Measurements from ENCODE around the gene CHRNA10.

CHRNA10 gene

DNA sequence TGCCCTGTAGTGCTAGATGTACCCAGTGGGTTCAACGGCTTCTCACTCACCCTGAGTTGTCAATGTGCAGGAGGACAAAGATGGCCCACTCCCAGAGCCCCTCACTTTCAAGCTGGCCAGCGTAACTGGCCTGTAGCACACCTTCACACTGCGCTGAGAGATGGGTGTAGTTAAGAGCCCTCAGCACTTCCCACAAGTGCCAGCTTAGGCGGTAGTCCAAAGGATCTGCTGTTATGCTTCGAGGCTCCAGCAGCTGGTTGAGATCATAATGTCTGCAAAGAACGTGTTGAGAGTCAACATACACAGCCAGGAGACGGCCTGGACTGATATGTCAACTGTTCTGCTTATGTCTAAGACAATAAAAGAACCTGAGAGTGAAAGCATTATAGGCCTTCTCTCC lies 14.7 kb upstream of the CHRNA10 start:
- Histone ChIP-seq H3K4me3 (ENCODE audit: low read depth, low read length, poor library complexity, severe bottlenecking) (no peak overlapping the region), H4K20me1 (ENCODE audit: insufficient read depth, low read length) (no peaks in the 10 kb centered on the region), H3K27me3 (ENCODE audit: insufficient read depth, low read length) (no peaks in the 10 kb centered on the region), H3K4me1 (ENCODE audit: insufficient read depth, low read length, severe bottlenecking) (no peaks in the 10 kb centered on the region), H3K9me3 (ENCODE audit: low read length) (no peaks in the 10 kb centered on the region), H3K4me2 (ENCODE audit: low read length) (no peak overlapping the region), H3K79me2 (ENCODE audit: insufficient read depth, low read length) (no peaks in the 10 kb centered on the region), H3K36me3 (ENCODE audit: insufficient read depth, low read length) (peaks cover 81% of the 10 kb centered on the region), H3K9me2 (ENCODE audit: low read depth, low read length) (no peaks in the 10 kb centered on the region), H3K27ac (ENCODE audit: low read depth, low read length, poor library complexity, severe bottlenecking) (no peak overlapping the region), H3F3A (ENCODE audit: insufficient read depth, low read length) (no peaks in the 10 kb centered on the region), H3K9ac (ENCODE audit: low read length) (no peak overlapping the region), H2AFZ (ENCODE audit: low read length) (no peak overlapping the region)
- TF ChIP-seq EZH2 (IDR thresholded peaks at IDR 0.05; ENCODE audit: borderline replicate concordance, low read length): no peak
- TF ChIP-seq, protein P1, sequence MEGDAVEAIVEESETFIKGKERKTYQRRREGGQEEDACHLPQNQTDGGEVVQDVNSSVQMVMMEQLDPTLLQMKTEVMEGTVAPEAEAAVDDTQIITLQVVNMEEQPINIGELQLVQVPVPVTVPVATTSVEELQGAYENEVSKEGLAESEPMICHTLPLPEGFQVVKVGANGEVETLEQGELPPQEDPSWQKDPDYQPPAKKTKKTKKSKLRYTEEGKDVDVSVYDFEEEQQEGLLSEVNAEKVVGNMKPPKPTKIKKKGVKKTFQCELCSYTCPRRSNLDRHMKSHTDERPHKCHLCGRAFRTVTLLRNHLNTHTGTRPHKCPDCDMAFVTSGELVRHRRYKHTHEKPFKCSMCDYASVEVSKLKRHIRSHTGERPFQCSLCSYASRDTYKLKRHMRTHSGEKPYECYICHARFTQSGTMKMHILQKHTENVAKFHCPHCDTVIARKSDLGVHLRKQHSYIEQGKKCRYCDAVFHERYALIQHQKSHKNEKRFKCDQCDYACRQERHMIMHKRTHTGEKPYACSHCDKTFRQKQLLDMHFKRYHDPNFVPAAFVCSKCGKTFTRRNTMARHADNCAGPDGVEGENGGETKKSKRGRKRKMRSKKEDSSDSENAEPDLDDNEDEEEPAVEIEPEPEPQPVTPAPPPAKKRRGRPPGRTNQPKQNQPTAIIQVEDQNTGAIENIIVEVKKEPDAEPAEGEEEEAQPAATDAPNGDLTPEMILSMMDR (IDR thresholded peaks at IDR 0.05; ENCODE audit: low read length): no peak

- H3K4me1 ChIP-seq (ENCODE audit: insufficient read depth, low read length, severe bottlenecking): no peaks in the 10 kb centered on the region
- H3K4me2 ChIP-seq (ENCODE audit: low read length): no peak overlapping the region
- H3K9me2 ChIP-seq (ENCODE audit: low read depth, low read length): no peaks in the 10 kb centered on the region
- H3K36me3 ChIP-seq (ENCODE audit: insufficient read depth, low read length): peaks cover 85% of the 10 kb centered on the region
- H3F3A ChIP-seq (ENCODE audit: insufficient read depth, low read length): no peaks in the 10 kb centered on the region
- no peak overlapping the region for H3K4me3 ChIP-seq (ENCODE audit: low read depth, low read length, poor library complexity, severe bottlenecking)
- H3K27ac ChIP-seq (ENCODE audit: low read depth, low read length, poor library complexity, severe bottlenecking): no peak overlapping the region
- no peaks in the 10 kb centered on the region for H3K9me3 ChIP-seq (ENCODE audit: low read length)
- no peak overlapping the region for H3K9ac ChIP-seq (ENCODE audit: low read length)
- H3K27me3 ChIP-seq (ENCODE audit: insufficient read depth, low read length): no peaks in the 10 kb centered on the region
- TF ChIP-seq, protein P1 (IDR thresholded peaks at IDR 0.05; ENCODE audit: low read length): no peak
- TF ChIP-seq EZH2 (IDR thresholded peaks at IDR 0.05; ENCODE audit: borderline replicate concordance, low read length): no peak
- H3K79me2 ChIP-seq (ENCODE audit: insufficient read depth, low read length): no peaks in the 10 kb centered on the region
- no peak overlapping the region for H2AFZ ChIP-seq (ENCODE audit: low read length)
- no peaks in the 10 kb centered on the region for H4K20me1 ChIP-seq (ENCODE audit: insufficient read depth, low read length)
These were observed 13.6 kb upstream of the CHRNA10 start for GRCh38 chr11:3684819-3685172.

DNA sequence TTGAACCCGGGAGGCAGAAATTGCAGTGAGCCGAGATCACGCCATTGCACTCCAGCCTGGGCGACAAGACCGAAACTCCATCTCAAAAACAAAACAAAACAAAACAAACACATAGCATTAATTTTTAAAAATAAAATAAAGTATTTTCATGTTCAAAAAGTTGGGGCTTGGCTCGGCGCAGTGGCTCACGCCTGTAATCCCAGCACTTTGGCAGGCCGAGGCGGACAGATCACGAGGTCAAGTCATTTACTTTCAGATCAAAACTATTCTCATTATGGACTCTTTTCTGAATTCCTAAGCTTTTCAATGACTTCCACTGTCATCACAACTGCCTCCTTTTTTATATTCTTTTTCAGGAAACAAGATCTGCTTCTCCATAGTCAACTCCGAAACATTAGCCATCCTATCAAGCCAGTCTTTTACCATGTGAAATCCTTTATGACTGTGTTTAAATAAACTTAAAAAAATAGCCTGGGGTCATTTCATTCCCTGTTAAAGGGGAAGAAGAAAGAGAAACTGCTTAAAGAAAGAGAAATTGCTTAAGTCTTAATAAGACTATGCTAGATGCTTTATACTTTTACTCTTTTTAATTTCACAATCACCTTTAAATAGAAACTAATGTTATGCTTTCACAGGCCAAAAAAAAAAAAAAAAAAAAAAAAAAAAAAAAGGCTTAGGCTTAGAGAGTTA lies 13.1 kb upstream of the CHRNA10 start:
- no peaks in the 10 kb centered on the region for H3K27me3 ChIP-seq (ENCODE audit: insufficient read depth, low read length)
- no peaks in the 10 kb centered on the region for H3K9me2 ChIP-seq (ENCODE audit: low read depth, low read length)
- TF ChIP-seq EZH2 (IDR thresholded peaks at IDR 0.05; ENCODE audit: borderline replicate concordance, low read length): no peak
- TF ChIP-seq, protein P1 (IDR thresholded peaks at IDR 0.05; ENCODE audit: low read length): no peak
- H3K9ac ChIP-seq (ENCODE audit: low read length): no peak overlapping the region
- no peaks in the 10 kb centered on the region for H3F3A ChIP-seq (ENCODE audit: insufficient read depth, low read length)
- no peaks in the 10 kb centered on the region for H3K9me3 ChIP-seq (ENCODE audit: low read length)
- H3K36me3 ChIP-seq (ENCODE audit: insufficient read depth, low read length): peaks cover 91% of the 10 kb centered on the region
- H3K79me2 ChIP-seq (ENCODE audit: insufficient read depth, low read length): no peaks in the 10 kb centered on the region
- no peak overlapping the region for H2AFZ ChIP-seq (ENCODE audit: low read length)
- no peak overlapping the region for H3K27ac ChIP-seq (ENCODE audit: low read depth, low read length, poor library complexity, severe bottlenecking)
- H3K4me1 ChIP-seq (ENCODE audit: insufficient read depth, low read length, severe bottlenecking): no peaks in the 10 kb centered on the region
- H3K4me2 ChIP-seq (ENCODE audit: low read length): no peak overlapping the region
- no peaks in the 10 kb centered on the region for H4K20me1 ChIP-seq (ENCODE audit: insufficient read depth, low read length)
- H3K4me3 ChIP-seq (ENCODE audit: low read depth, low read length, poor library complexity, severe bottlenecking): no peak overlapping the region
